ENCODE results near the gene PPT2. TPM values are rescaled to one million over a fixed set of nuclear protein-coding genes. Genes with fewer than 3 reads are reported as not detected.

Gene PPT2
- total RNA-seq, 1 experiment from 2014 or later, result 46.3 TPM

GRCh38 chr6:32146687-32147086 lies 7.3 kb upstream of the PPT2 start:
- H3K4me2 ChIP-seq (ENCODE audit: insufficient read depth, insufficient read length, low read length), result no peak overlapping the region
- Mint-ChIP-seq H3K4me3 (peak overlapping the region in 1 of 2 experiments; percentile 7; a peak in 2 of 5 replicates), H3K4me1 (peaks cover 25 to 48% of the 10 kb centered on the region in 2 experiments), H3K27me3 (ENCODE audit: low read depth) (peaks cover 2% of the 10 kb centered on the region; the same call in 1 of the 2 replicates), H3K27ac (peak overlapping the region in 2 of 3 experiments; percentile 32 to 45; a peak in 4 of 7 replicates), H3K36me3 (ENCODE audit: insufficient read depth in 1 of 3, low read depth in 3 of 3) (peaks cover 0 to 8% (median 3%) of the 10 kb centered on the region in 3 experiments; a peak in 2 of 7 replicates), H3K9me3 (no peaks in the 10 kb centered on the region; a peak in 1 of 5 replicates)
- no peaks in the 10 kb centered on the region for H4K20me1 ChIP-seq (ENCODE audit: control insufficient read depth, insufficient read depth, insufficient read length)
- H3K14ac ChIP-seq (ENCODE audit: insufficient read depth, low read length), result no peak overlapping the region
- no peaks in the 10 kb centered on the region for H3K9me3 ChIP-seq (ENCODE audit: control insufficient read depth, low read depth, low read length)
- H3T11ph ChIP-seq (ENCODE audit: low read length), result no peak overlapping the region
- DNase-seq, result no peak
- H2AFZ ChIP-seq (ENCODE audit: low read length), result no peak overlapping the region
- H3K56ac ChIP-seq (ENCODE audit: insufficient read length, low read depth, low read length), result no peak overlapping the region
- no peak overlapping the region for H2AK5ac ChIP-seq (ENCODE audit: insufficient read length, low read length)
- no peaks in the 10 kb centered on the region for H3K79me1 ChIP-seq (ENCODE audit: insufficient read depth, low read depth, low read length, poor library complexity, severe bottlenecking)
- no peak overlapping the region for H2BK5ac ChIP-seq (ENCODE audit: insufficient read length, low read length)
- WGBS (ENCODE audit: extremely low coverage, insufficient read length, low lambda C conversion rate), result no CpG with 5 or more reads among the region's 4 CpGs
- no peak overlapping the region for H3K23ac ChIP-seq (ENCODE audit: insufficient read length, low read depth, low read length)
- H3K27ac ChIP-seq (ENCODE audit: insufficient read length, low read depth, low read length), result no peak overlapping the region
- H3K9ac ChIP-seq (ENCODE audit: extremely low read depth, insufficient read length, low read length), result no peak overlapping the region
- peaks cover 17% of the 10 kb centered on the region for H3K23me2 ChIP-seq (ENCODE audit: insufficient read length, low read depth, low read length, poor library complexity, severe bottlenecking)
- no peaks in the 10 kb centered on the region for H3K79me2 ChIP-seq (ENCODE audit: insufficient read depth, low read length)
- H3K27me3 ChIP-seq (ENCODE audit: insufficient read depth, low read length), result no peaks in the 10 kb centered on the region; the same call in 1 of the 2 replicates
- H3K18ac ChIP-seq (ENCODE audit: insufficient read length, low read depth, low read length), result no peak overlapping the region
- no peak overlapping the region for H4K91ac ChIP-seq (ENCODE audit: insufficient read length, low read depth, low read length)
- H4K5ac ChIP-seq (ENCODE audit: insufficient read length, low read depth, low read length), result no peak overlapping the region
- TF ChIP-seq CTCF (conservative IDR thresholded peaks at IDR 0.05), result no peak
- peaks cover 9% of the 10 kb centered on the region for H3K4me1 ChIP-seq (ENCODE audit: insufficient read depth, low read length)
- no peak overlapping the region for H2BK12ac ChIP-seq (ENCODE audit: insufficient read length, low read depth, low read length)
- H4K8ac ChIP-seq (replicated peaks; ENCODE audit: insufficient read length, low read depth, low read length), result no peak overlapping the region
- no peak overlapping the region for H2BK15ac ChIP-seq (ENCODE audit: low read depth, low read length)
- H2BK120ac ChIP-seq (ENCODE audit: low read depth, low read length, poor library complexity, severe bottlenecking), result no peak overlapping the region
- H2BK20ac ChIP-seq (ENCODE audit: low read depth, low read length, poor library complexity, severe bottlenecking), result no peak overlapping the region
- H3K4ac ChIP-seq (ENCODE audit: low read depth, low read length), result no peak overlapping the region
